H1 (cell line): Measurements from ENCODE around the gene LRRC30. TPM values are rescaled to one million over a fixed set of nuclear protein-coding genes. Genes with fewer than 3 reads are reported as not detected.

Experiments
- CTCF ChIA-PET: fragments of 300-600 bp; sonication (Branson Sonifier 250); formaldehyde crosslinking; loops from one replicate; lab custom pipeline; 2021; ENCODE audit not compliant: partially characterized antibody; lab: Charles Lee
- POLR2A ChIA-PET: fragments of 300-600 bp; sonication (Branson Sonifier 250); formaldehyde crosslinking; loops from one replicate; lab custom pipeline; 2021; ENCODE audit warnings: inconsistent platforms; ENCODE audit not compliant: partially characterized antibody; lab: Charles Lee
- DNase-seq, 2 experiments: peaks; one replicate each; pipeline versions ENCODE4 v3.0.0 to v3.0.0-alpha.2; 2010 to 2022; ENCODE audit warnings: low spot score in 2 of 2, low read depth in 1 of 2, mixed read lengths in 1 of 2
- FAIRE-seq: peaks from 2 replicates; lab custom pipeline; 2011; peaks lifted over from hg19 to GRCh38; lab: Jason Lieb, UNC
- H2AFZ ChIP-seq: 2 replicates; pipeline ENCODE4 v1.8.1; 2012; ENCODE audit warnings: low read length, inconsistent platforms
- H2AK5ac ChIP-seq: 2 replicates; pipeline ENCODE4 v1.6.1; 2013; ENCODE audit warnings: low read depth, low read length
- H2BK120ac ChIP-seq: replicated peaks from 2 replicates; pipeline ENCODE3; 2013; ENCODE audit warnings: low read depth, low read length, inconsistent platforms
- H2BK12ac ChIP-seq: 2 replicates; pipeline ENCODE4 v1.6.1; 2013; ENCODE audit warnings: low read depth, low read length
- H2BK15ac ChIP-seq: 2 replicates; pipeline ENCODE4 v1.6.1; 2013; ENCODE audit warnings: low read length
- H2BK20ac ChIP-seq: 2 replicates; pipeline ENCODE4 v1.6.1; 2013; ENCODE audit warnings: low read length
- H2BK5ac ChIP-seq: 2 replicates; pipeline ENCODE4 v1.6.1; 2013; ENCODE audit warnings: low read depth, low read length
- H3K14ac ChIP-seq: 2 replicates; pipeline ENCODE4 v1.6.1; 2013; ENCODE audit warnings: inconsistent platforms; ENCODE audit not compliant: insufficient read length
- H3K18ac ChIP-seq: 2 replicates; pipeline ENCODE4 v1.6.1; 2013; ENCODE audit warnings: low read length; ENCODE audit errors: extremely low read depth
- H3K23ac ChIP-seq: 2 replicates; pipeline ENCODE4 v1.6.1; 2013; ENCODE audit warnings: inconsistent platforms; ENCODE audit not compliant: insufficient read length
- H3K23me2 ChIP-seq: 2 replicates; pipeline ENCODE4 v1.6.1; 2013; ENCODE audit warnings: low read depth, low read length
- H3K27ac ChIP-seq: 2 replicates; pipeline ENCODE4 v1.6.1; 2011; ENCODE audit warnings: low read depth, low read length, inconsistent platforms
- H3K27me3 ChIP-seq, 4 experiments: replicated peaks in 1 of 4; 1 replicate in 1 of 4; 2 replicates in 3 of 4; pipeline versions ENCODE4 v1.6.1 to v1.8.1; 2011 to 2013; ENCODE audit warnings: low read length in 3 of 4, mild to moderate bottlenecking in 3 of 4, inconsistent platforms in 2 of 4, mixed read lengths in 2 of 4, moderate library complexity in 1 of 4; ENCODE audit not compliant: control insufficient read depth in 3 of 4, insufficient read depth in 3 of 4; ENCODE audit errors: extremely low read depth in 1 of 4
- H3K36me3 ChIP-seq, 4 experiments: 2 replicates each; pipeline versions ENCODE4 v1.6.1 to v1.8.1; 2011 to 2013; ENCODE audit warnings: mild to moderate bottlenecking in 4 of 4, low read length in 3 of 4, moderate library complexity in 2 of 4, control low read depth in 1 of 4, inconsistent platforms in 1 of 4; ENCODE audit not compliant: insufficient read depth in 4 of 4, control insufficient read depth in 2 of 4
- H3K4ac ChIP-seq: replicated peaks from 2 replicates; pipeline ENCODE3; 2013; ENCODE audit warnings: low read length, low read depth, mixed read lengths, inconsistent platforms; ENCODE audit not compliant: insufficient read length
- H3K4me1 ChIP-seq, 4 experiments: replicated peaks in 1 of 4; 1 replicate in 1 of 4; 2 replicates in 3 of 4; pipeline versions ENCODE4 v1.6.1 to v1.8.1; 2011 to 2013; ENCODE audit warnings: low read length in 3 of 4, inconsistent platforms in 2 of 4, mixed read lengths in 1 of 4; ENCODE audit not compliant: insufficient read depth in 4 of 4, control insufficient read depth in 3 of 4
- H3K4me2 ChIP-seq, 2 experiments: 2 replicates each; pipeline versions ENCODE4 v1.6.1 to v1.8.1; 2011 to 2013; ENCODE audit warnings: low read depth in 2 of 2, low read length in 2 of 2, control low read depth in 1 of 2, inconsistent platforms in 1 of 2, mild to moderate bottlenecking in 1 of 2; ENCODE audit not compliant: insufficient read depth in 1 of 2
- H3K4me3 ChIP-seq, 4 experiments: fragments of 200-600, 300-600 bp in 1 of 4; sonication (generic), shearing (Covaris generic), sonication (Bioruptor Twin) in 1 of 4; 2 replicates each; pipeline versions ENCODE4 v1.5.1 to v1.8.1; 2011 to 2016; ENCODE audit warnings: low read length in 4 of 4, low read depth in 3 of 4, control low read depth in 2 of 4, inconsistent platforms in 2 of 4, mild to moderate bottlenecking in 2 of 4, mixed read lengths in 1 of 4, moderate library complexity in 1 of 4; ENCODE audit not compliant: insufficient read depth in 2 of 4; ENCODE audit errors: extremely low read depth in 1 of 4
- H3K56ac ChIP-seq: replicated peaks from 2 replicates; pipeline ENCODE3; 2013; ENCODE audit warnings: low read depth, mild to moderate bottlenecking, mixed read lengths, low read length, inconsistent platforms; ENCODE audit not compliant: insufficient read length
- H3K79me1 ChIP-seq: 2 replicates; pipeline ENCODE4 v1.6.1; 2013; ENCODE audit warnings: low read depth, low read length, control low read depth
- H3K79me2 ChIP-seq, 2 experiments: 2 replicates each; pipeline versions ENCODE4 v1.6.1 to v1.8.1; 2012 to 2013; ENCODE audit warnings: low read length in 2 of 2, mild to moderate bottlenecking in 2 of 2, inconsistent platforms in 1 of 2; ENCODE audit not compliant: insufficient read depth in 2 of 2, control insufficient read depth in 1 of 2
- H3K9ac ChIP-seq, 4 experiments: replicated peaks in 1 of 4; 1 replicate in 1 of 4; 2 replicates in 3 of 4; pipeline versions ENCODE4 v1.6.1 to v1.8.1; 2011 to 2013; ENCODE audit warnings: low read depth in 3 of 4, low read length in 3 of 4, control low read depth in 2 of 4, mild to moderate bottlenecking in 2 of 4, moderate library complexity in 2 of 4, inconsistent platforms in 1 of 4; ENCODE audit errors: extremely low read depth in 1 of 4
- H3K9me3 ChIP-seq, 2 experiments: 2 replicates each; pipeline versions ENCODE4 v1.6.1 to v1.8.1; 2012 to 2013; ENCODE audit warnings: mild to moderate bottlenecking in 2 of 2, moderate library complexity in 2 of 2, control low read depth in 1 of 2, inconsistent platforms in 1 of 2, low read depth in 1 of 2, low read length in 1 of 2, mixed read lengths in 1 of 2; ENCODE audit not compliant: insufficient read depth in 2 of 2
- H4K20me1 ChIP-seq, 2 experiments: replicated peaks in 1 of 2; 2 replicates each; pipeline versions ENCODE3 to v1.8.1; 2011 to 2013; ENCODE audit warnings: inconsistent platforms in 2 of 2, low read length in 2 of 2, mild to moderate bottlenecking in 1 of 2; ENCODE audit not compliant: insufficient read depth in 2 of 2, control insufficient read depth in 1 of 2
- H4K5ac ChIP-seq: 2 replicates; pipeline ENCODE4 v1.6.1; 2013; ENCODE audit warnings: low read length, low read depth, mixed read lengths, inconsistent platforms; ENCODE audit not compliant: insufficient read length
- H4K8ac ChIP-seq: 2 replicates; pipeline ENCODE4 v1.8.0; 2013; ENCODE audit warnings: mild to moderate bottlenecking, moderate library complexity, low read length, inconsistent platforms; ENCODE audit not compliant: insufficient read depth; ENCODE audit errors: extremely low read depth
- H4K91ac ChIP-seq: replicated peaks from 2 replicates; pipeline ENCODE3; 2013; ENCODE audit warnings: low read length, mixed read lengths, inconsistent platforms; ENCODE audit not compliant: insufficient read length
- ASH2L ChIP-seq: fragments of 200-600, 300-600 bp; sonication (generic); IDR thresholded peaks from one replicate; pipeline ENCODE4 v1.7.1; 2017; ENCODE audit warnings: low read length
- CHD2 ChIP-seq: IDR thresholded peaks from 2 replicates; pipeline ENCODE4 v1.6.1; 2012; ENCODE audit warnings: low read length, improper control_type of control experiment
- EZH2 ChIP-seq: fragments of 200-600 bp; sonication (generic); IDR thresholded peaks from 2 replicates; pipeline ENCODE4 v1.7.1; 2012; ENCODE audit warnings: low read depth, mild to moderate bottlenecking, moderate library complexity, low read length, inconsistent platforms; ENCODE audit not compliant: severe bottlenecking
- JUN ChIP-seq: IDR thresholded peaks from 2 replicates; pipeline ENCODE4 v1.6.1; 2011; ENCODE audit warnings: low read depth, mild to moderate bottlenecking, improper control_type of control experiment, low read length
- POLR2A ChIP-seq, 2 experiments: IDR thresholded peaks; 1 replicate in 1 of 2; 2 replicates in 1 of 2; pipeline ENCODE4 v1.6.1; 2011; ENCODE audit warnings: low read depth in 2 of 2, low read length in 2 of 2, mild to moderate bottlenecking in 2 of 2; ENCODE audit errors: control extremely low read depth in 1 of 2
- RAD21 ChIP-seq, 2 experiments: IDR thresholded peaks in 1 of 2; conservative IDR thresholded peaks in 1 of 2; 2 replicates each; pipeline ENCODE4 v1.6.1; 2011; ENCODE audit warnings: low read depth in 2 of 2, low read length in 2 of 2, improper control_type of control experiment in 1 of 2, inconsistent platforms in 1 of 2, mild to moderate bottlenecking in 1 of 2, moderate library complexity in 1 of 2
- ZNF274 ChIP-seq: IDR thresholded peaks from 2 replicates; pipeline ENCODE4 v1.7.0; 2012; ENCODE audit warnings: low read length, borderline replicate concordance; ENCODE audit errors: extremely low read depth
- WGBS, 2 experiments: shearing (Covaris generic) in 1 of 2; methylation state at CpG; one replicate each; pipeline versions ENCODE4 v1.1.6 to v1.1.7; 2013 to 2015; ENCODE audit warnings: low lambda C conversion rate in 2 of 2, mixed read lengths in 2 of 2, inconsistent platforms in 1 of 2, low coverage in 1 of 2, missing lambda C conversion rate in 1 of 2; ENCODE audit not compliant: insufficient replicate concordance in 2 of 2, insufficient coverage in 1 of 2, insufficient read length in 1 of 2; ENCODE audit errors: extremely low coverage in 1 of 2, missing lambda C conversion rate in 1 of 2; 5-methylcytosine and 5-hydroxymethylcytosine counted together
- polyA plus RNA-seq, 7 experiments: library from polyadenylated mRNA; depleted of rRNA in 3 of 7; stranded (reverse) in 5 of 7; unstranded in 2 of 7; fragments of >200 nt in 5 of 7; fragments of 200-250 nt in 2 of 7; gene quantifications; 1 replicate in 5 of 7; 2 replicates in 1 of 7; 4 replicates in 1 of 7; pipeline versions ENCODE4 v1.2.1 to v1.2.3, GENCODE V29; 2011 to 2013; ENCODE audit warnings: missing spikeins in 2 of 7, mixed read lengths in 2 of 7
- total RNA-seq: library from RNA; stranded (reverse); fragmentation: NEBNext Ultra II Directional; extraction: Animal tissue kit (Norgen Biotek cat#: 25700); gene quantifications from 2 replicates; pipeline ENCODE4 v1.2.1, GENCODE V29; 2021

LRRC30 gene
- total and polyA plus RNA-seq, 2 of the 8 experiments (the other 6 are each of a cell fraction or from before 2014, with no cell fraction given) = not detected

GRCh38 chr18:7269942-7270341, 39.1 kb downstream of the LRRC30 start:
- no peak for TF ChIP-seq JUN
- no peak for TF ChIP-seq RAD21 (IDR thresholded peaks at IDR 0.05 in 1 of 2, conservative IDR thresholded peaks at IDR 0.05 in 1 of 2; ENCODE audit: low read depth in 2 of 2, low read length in 2 of 2)
- no peak for TF ChIP-seq ZNF274
- TF ChIP-seq EZH2 = no peak
- TF ChIP-seq ASH2L = no peak
- TF ChIP-seq POLR2A (IDR thresholded peaks at IDR 0.05; ENCODE audit: control extremely low read depth in 1 of 2, low read depth in 2 of 2, low read length in 2 of 2) = no peak
- TF ChIP-seq CHD2 = no peak
- no peak overlapping the region for H2BK5ac ChIP-seq
- no peaks in the 10 kb centered on the region for H3K9me3 ChIP-seq
- H2AFZ ChIP-seq = no peak overlapping the region
- no peaks in the 10 kb centered on the region for H3K27me3 ChIP-seq
- no peaks in the 10 kb centered on the region for H4K20me1 ChIP-seq
- no peak overlapping the region for H2BK20ac ChIP-seq
- no peak overlapping the region for H3K18ac ChIP-seq
- DNase-seq = no peak
- no peak overlapping the region for H4K5ac ChIP-seq
- H3K4ac ChIP-seq = no peak overlapping the region
- H3K23ac ChIP-seq = no peak overlapping the region
- H3K4me1 ChIP-seq = peaks cover 0 to 5% (median 0%) of the 10 kb centered on the region in 4 experiments; a peak in 1 of 7 replicates
- H3K9ac ChIP-seq = no peak overlapping the region
- H2BK12ac ChIP-seq = no peak overlapping the region
- ChIA-PET CTCF (interaction anchor here (0.8 kb wide), 1 partner anchor 1125 kb away, joined by 4 read pairs; no protein-coding TSS in a partner anchor), POLR2A (no interaction called here)
- no peaks in the 10 kb centered on the region for H3K79me2 ChIP-seq
- H3K56ac ChIP-seq = no peak overlapping the region
- H4K91ac ChIP-seq = no peak overlapping the region
- no peak for FAIRE-seq
- no peaks in the 10 kb centered on the region for H3K79me1 ChIP-seq
- no peak overlapping the region for H4K8ac ChIP-seq
- 86% methylated on average over 6 of the region's 6 CpGs; no CpG with 5 or more reads in 1 of the 2 experiments for WGBS, 2 experiments
- no peaks in the 10 kb centered on the region; the same call in 1 of the 2 replicates for H3K23me2 ChIP-seq
- no peak overlapping the region for H3K4me2 ChIP-seq
- H3K36me3 ChIP-seq = no peaks in the 10 kb centered on the region
- H2BK120ac ChIP-seq = no peak overlapping the region
- H3K4me3 ChIP-seq = no peak overlapping the region
- no peak overlapping the region for H3K27ac ChIP-seq
- no peak overlapping the region for H2AK5ac ChIP-seq
- H3K14ac ChIP-seq = no peak overlapping the region
- H2BK15ac ChIP-seq = no peak overlapping the region
